RPMI8226 (cell line): ENCODE data around the gene TMEM248.
A peak's percentile ranks its signal among the peaks of the same experiment; 100 is the strongest.
"Not testable (repeated sequence)": the region's sequence is repeated elsewhere in the genome, so short reads cannot be mapped to it uniquely, and the experiment has no call there.

Source experiments
- DNase-seq: peaks from one replicate; pipeline ENCODE4 v3.0.0-alpha.2; 2015

TMEM248 gene

GRCh38 chr7:66920769-66921395, at the start of gene TMEM248:
Gene TMEM248 (plus strand): TSS chr7:66921225. CDS start chr7:66941866, 20,641 bp downstream.
- peak; percentile 98 for DNase-seq

- no peak for DNase-seq
Observed at GRCh38 chr7:66873476-66873875, 47.5 kb upstream of the TMEM248 start.

GRCh38 chr7:66877577-66878300, 43.3 kb upstream of the TMEM248 start:
- DNase-seq = no peak

GRCh38 chr7:66878301-66878685, 42.7 kb upstream of the TMEM248 start:
- not testable (repeated sequence) for DNase-seq

- no peak for DNase-seq
Observed at GRCh38 chr7:66880053-66880452, 41.0 kb upstream of the TMEM248 start.

- not testable (repeated sequence) for DNase-seq
Observed at GRCh38 chr7:66880577-66880976, 40.4 kb upstream of the TMEM248 start.

GRCh38 chr7:66883716-66884115, 37.3 kb upstream of the TMEM248 start:
- no peak for DNase-seq

- DNase-seq = not testable (repeated sequence)
Observed at GRCh38 chr7:66884556-66884955, 36.5 kb upstream of the TMEM248 start.

GRCh38 chr7:66886152-66886551, 34.9 kb upstream of the TMEM248 start:
- DNase-seq = no peak

- DNase-seq = not testable (repeated sequence)
Observed at GRCh38 chr7:66888223-66888622, 32.8 kb upstream of the TMEM248 start.

GRCh38 chr7:66894463-66895080, 26.5 kb upstream of the TMEM248 start:
- DNase-seq = no peak

- DNase-seq = no peak
Observed at GRCh38 chr7:66896441-66896840, 24.6 kb upstream of the TMEM248 start.

GRCh38 chr7:66899552-66900280, 21.3 kb upstream of the TMEM248 start:
- DNase-seq = no peak

- DNase-seq = no peak
Observed at GRCh38 chr7:66901941-66902843, 18.8 kb upstream of the TMEM248 start.

GRCh38 chr7:66902844-66903180, 18.2 kb upstream of the TMEM248 start:
- DNase-seq = no peak

- DNase-seq = no peak
Observed at GRCh38 chr7:66903360-66904062, 17.5 kb upstream of the TMEM248 start.

- no peak for DNase-seq
Observed at GRCh38 chr7:66904063-66904593, 16.9 kb upstream of the TMEM248 start.

GRCh38 chr7:66905278-66905677, 15.7 kb upstream of the TMEM248 start:
- DNase-seq = no peak

- no peak for DNase-seq
Observed at GRCh38 chr7:66905689-66906088, 15.3 kb upstream of the TMEM248 start.

GRCh38 chr7:66907731-66908130, 13.3 kb upstream of the TMEM248 start:
- DNase-seq = no peak

- not testable (repeated sequence) for DNase-seq
Observed at GRCh38 chr7:66908598-66908997, 12.4 kb upstream of the TMEM248 start.

- DNase-seq = no peak
Observed at GRCh38 chr7:66910789-66911188, 10.2 kb upstream of the TMEM248 start.
